GM12865 (cell line): ENCODE measurements around the gene RNLS.

Experiments used
- DNase-seq: peaks from one replicate; pipeline ENCODE4 v3.0.0; 2010; ENCODE audit warnings: low read depth
- H3K4me3 ChIP-seq: 2 replicates; pipeline ENCODE4 v1.5.1; 2011; ENCODE audit warnings: mild to moderate bottlenecking, low read depth, low read length, control low read depth
- TF ChIP-seq, protein P1 (sequence below): IDR thresholded peaks from 2 replicates; pipeline ENCODE4 v1.5.1; 2011; ENCODE audit warnings: low read length, control low read depth, low read depth, inconsistent platforms; ENCODE audit not compliant: insufficient read depth; ENCODE audit errors: missing control alignments

RNLS gene

DNA sequence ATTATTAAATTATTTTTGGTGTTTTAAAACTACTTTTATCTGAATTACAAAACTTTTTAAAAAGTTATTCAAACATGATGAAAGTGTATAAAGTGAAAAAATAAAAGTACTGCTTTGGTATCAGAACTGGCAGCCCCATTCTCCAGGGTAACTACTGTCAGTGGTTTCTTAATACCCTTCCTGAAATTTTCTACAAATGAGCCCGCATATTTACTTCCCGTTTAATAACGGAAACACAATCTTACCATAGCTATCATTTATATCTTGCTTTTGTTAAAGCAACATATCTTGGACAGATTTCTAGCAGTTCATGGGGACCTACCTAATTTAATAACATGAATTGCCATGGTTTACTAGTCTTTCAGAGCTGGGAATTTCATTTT lies 249.9 kb downstream of the RNLS start:
- DNase-seq = no peak
- TF ChIP-seq, protein P1, sequence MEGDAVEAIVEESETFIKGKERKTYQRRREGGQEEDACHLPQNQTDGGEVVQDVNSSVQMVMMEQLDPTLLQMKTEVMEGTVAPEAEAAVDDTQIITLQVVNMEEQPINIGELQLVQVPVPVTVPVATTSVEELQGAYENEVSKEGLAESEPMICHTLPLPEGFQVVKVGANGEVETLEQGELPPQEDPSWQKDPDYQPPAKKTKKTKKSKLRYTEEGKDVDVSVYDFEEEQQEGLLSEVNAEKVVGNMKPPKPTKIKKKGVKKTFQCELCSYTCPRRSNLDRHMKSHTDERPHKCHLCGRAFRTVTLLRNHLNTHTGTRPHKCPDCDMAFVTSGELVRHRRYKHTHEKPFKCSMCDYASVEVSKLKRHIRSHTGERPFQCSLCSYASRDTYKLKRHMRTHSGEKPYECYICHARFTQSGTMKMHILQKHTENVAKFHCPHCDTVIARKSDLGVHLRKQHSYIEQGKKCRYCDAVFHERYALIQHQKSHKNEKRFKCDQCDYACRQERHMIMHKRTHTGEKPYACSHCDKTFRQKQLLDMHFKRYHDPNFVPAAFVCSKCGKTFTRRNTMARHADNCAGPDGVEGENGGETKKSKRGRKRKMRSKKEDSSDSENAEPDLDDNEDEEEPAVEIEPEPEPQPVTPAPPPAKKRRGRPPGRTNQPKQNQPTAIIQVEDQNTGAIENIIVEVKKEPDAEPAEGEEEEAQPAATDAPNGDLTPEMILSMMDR = no peak
- H3K4me3 ChIP-seq = no peak overlapping the region

DNA sequence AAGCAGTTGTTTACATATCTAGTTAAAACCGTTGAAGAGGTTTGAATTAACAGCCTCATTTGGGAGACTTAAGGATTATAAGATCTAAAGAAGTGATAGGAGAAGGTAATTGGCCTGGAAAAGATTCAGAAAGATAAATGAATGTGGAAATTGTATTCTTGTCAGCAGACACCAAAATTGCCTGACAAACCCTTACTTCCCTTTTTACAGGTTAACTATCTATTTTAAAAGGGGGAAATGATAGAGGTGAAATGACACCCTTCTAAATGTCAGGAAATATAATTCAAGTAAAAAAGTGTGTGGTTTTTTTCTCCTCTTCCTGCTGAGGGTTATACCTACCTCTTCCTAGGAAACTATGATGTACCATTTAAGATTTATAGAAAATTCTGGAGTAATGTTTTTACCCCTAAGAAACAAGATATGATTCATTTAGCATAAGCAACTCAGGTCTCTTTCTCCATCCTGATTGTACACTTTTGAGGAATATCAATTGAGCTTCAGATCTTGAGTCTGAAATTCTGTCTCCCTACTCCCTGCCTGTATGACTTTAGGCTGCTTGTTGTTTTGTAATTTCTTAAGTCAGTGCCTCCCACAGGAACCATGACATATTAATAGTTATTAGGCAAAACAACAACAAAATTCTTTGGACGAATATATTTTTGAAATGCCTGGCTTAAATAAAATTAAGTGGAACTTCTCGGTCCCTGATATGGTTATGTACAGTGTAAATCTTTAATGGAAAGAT lies 250.4 kb downstream of the RNLS start:
- no peak for DNase-seq
- TF ChIP-seq, protein P1 = no peak
- no peak overlapping the region for H3K4me3 ChIP-seq

DNA sequence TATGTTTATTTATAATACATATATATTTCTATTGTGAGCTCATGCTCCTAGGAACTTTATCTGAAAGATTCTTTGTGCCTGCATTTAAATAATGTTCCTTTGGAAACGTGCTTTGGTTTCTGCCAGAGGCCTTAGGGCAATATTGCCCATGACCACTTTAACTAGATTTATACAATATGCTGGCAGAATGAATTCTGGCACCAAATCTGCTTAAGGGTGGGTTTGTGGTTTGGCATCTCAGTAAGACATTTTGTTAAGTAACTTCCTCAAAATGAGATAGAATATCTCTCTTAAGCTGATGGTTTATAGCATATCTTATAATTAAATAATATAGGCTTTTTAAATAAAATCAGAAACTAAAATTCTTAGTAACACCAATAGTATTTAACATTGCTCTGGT lies 252.9 kb downstream of the RNLS start:
- no peak for DNase-seq
- no peak overlapping the region for H3K4me3 ChIP-seq
- TF ChIP-seq, protein P1 = no peak

DNA sequence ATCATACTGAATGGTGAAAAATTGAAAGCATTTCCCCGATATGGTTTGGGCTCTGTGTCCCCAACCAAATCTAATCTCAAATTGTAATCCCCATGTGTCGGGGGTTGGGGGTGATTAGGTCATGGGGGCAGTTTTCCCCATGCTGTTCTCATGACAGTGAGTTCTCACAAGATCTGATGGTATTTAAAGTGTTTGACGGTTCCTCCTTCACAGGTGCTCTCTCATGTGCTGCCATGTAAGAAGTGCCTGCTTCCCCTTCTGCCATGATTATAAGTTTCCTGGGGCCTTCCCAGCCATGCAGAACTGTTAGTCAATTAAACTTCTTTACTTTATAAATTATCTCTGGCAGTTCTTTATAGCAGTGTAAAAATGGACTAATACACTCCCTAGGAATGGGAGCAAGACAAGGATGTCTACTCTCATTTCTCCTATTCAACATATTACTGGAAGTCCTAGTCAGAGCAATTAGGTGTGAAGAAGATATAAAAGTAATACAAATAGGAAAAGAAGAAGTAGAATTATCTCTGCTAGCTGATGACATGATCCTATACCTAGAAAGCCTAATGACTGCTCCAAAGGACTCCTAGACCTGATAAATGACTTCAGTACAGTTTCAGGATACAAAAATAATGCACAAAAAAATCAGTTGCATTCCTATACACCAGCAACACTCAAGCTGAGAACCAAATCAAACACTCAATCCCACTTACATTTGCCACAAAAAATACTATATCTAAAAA lies 260.6 kb downstream of the RNLS start:
- DNase-seq = no peak
- no peak overlapping the region for H3K4me3 ChIP-seq
- TF ChIP-seq, protein P1 = no peak

DNA sequence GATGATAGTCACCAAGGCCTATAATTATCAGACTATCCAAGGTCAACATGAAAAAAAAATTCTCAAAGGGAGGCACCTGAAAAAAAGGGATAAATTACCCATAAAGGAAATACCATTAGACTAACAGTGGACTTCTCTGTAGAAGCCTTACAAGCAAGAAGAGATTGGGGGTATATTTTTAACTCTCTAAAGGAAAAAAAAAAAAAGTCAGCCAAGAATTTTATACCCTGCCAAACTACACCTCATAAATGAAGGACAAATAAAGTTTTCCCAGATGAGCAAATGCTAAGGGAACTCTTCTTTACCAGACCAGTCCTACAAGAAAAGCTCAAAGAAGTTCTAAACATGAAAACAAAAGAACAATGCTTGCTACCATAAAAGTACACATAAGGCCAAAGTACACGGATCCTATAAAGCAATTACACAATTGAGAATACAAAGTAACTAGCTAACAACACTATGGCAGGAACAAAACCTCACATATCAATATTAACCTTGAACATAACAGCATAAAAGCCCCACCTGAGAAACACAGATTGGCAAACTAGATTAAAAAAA lies 263.1 kb downstream of the RNLS start:
- TF ChIP-seq, protein P1 = no peak
- no peak for DNase-seq
- H3K4me3 ChIP-seq = no peak overlapping the region

DNA sequence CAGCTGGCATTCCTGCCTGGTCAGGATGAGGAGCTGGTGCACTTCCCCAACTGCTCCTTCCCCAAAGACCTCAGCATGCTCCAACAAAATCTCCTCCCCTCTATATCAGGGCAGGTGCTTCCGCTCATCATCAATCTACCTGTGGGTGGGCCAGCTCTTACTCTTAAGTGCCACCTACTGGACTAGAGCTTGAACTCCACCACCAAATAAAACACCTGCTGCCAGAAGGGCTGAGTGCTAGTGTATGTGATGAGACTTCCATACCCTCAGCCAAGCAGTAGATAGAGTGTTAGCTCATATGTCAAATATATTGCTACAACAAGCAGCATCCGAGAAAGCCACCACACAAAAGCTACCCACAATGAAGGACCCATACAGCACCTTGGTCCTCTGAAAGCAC lies 264.3 kb downstream of the RNLS start:
- H3K4me3 ChIP-seq = no peak overlapping the region
- TF ChIP-seq, protein P1 = peak; percentile 8
- DNase-seq = peak; percentile 44
